Ammon's horn (tissue), 1 donor: Measurements from ENCODE around the gene PHLDA2.

Experiments used
- DNase-seq: peaks from one replicate; pipeline ENCODE4 v3.0.0-alpha.2; 2016; ENCODE audit warnings: low spot score

The PHLDA2 gene

DNA sequence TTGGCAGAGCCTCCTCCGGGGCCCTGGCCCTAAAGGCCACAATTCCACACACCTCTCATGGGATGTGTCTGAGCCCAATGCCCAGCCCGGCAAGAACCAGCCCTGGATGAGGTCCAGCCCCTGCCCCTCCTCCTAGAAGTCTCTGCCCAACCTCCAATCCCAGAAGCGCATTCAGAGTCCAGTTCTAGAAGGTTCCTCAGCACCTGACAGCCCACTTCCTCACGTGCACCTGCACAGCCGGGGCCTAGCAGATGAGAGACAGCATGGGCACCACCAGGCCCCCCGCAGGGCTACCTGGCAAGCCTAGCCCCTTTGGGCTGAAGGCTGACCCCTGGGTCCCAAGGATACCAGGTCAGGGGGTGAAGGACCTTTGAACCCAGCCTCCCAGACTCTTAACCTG is 32.2 kb downstream of the PHLDA2 start:
- no peak for DNase-seq

DNA sequence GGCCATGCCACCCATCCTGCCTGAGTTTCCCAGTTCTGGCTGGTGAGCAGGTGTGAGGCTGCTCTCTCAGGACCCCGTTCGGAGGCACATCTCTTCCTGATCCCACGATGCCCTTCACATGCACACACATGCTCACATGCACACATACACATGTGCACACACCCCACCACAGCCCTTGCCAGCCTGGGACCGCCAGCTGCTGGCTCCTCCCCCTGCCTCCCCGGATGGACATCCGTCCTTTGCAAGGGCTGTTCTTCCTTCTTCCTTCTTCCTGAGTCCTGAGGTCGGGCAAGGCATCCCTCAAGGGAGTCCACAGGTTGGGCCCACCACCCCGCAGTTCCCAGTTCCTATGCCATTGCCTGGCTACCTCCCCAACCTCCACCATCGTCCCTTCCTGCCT is 33.2 kb downstream of the PHLDA2 start:
- DNase-seq = no peak

DNA sequence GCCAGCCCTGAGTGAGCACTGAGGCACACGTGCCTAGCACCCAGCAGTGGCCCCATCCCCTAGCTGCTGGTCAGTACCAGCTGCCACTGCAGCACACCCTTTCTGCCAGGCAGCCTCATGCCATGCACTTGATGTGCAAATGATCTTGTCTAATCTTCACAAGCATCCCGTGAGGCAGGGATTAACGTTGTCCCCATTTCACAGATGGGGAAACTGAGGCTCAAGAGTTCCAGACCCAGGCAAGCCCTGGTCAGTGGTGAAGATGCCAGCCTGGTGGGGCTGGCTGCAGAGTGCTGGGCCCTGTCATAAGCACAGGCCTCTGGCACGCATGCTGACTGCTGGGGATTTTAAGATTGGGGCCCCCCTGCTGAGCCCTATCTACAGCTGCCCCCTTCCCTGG is 35.3 kb downstream of the PHLDA2 start:
- no peak for DNase-seq

DNA sequence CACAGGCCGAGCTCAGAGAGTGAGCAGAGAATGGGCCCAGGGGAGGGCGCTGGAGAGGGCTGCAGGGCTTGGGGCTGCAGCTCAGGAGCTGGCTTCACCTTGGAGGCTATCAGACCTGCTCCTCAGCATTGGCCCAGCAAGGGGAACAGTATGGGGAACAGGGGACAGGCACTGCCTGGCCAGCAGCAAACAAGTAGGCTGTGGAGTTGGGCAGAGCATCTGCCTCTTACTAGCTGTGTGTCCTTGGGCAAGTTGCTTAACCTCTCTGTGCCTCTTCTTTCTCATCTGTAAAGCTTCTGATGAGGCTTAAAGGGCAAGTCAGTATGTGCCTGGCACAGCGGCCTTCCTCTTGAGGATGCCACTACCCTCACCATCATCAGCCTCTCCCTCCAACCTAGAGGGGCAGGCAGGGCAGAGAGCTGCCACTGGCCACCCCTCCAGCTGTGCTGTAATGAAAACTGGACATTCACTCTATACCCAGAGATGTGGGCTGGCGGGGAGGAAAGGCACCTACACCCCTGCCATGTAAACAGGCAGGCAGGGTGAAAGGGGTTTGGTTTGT is 36.2 kb downstream of the PHLDA2 start:
- no peak for DNase-seq

DNA sequence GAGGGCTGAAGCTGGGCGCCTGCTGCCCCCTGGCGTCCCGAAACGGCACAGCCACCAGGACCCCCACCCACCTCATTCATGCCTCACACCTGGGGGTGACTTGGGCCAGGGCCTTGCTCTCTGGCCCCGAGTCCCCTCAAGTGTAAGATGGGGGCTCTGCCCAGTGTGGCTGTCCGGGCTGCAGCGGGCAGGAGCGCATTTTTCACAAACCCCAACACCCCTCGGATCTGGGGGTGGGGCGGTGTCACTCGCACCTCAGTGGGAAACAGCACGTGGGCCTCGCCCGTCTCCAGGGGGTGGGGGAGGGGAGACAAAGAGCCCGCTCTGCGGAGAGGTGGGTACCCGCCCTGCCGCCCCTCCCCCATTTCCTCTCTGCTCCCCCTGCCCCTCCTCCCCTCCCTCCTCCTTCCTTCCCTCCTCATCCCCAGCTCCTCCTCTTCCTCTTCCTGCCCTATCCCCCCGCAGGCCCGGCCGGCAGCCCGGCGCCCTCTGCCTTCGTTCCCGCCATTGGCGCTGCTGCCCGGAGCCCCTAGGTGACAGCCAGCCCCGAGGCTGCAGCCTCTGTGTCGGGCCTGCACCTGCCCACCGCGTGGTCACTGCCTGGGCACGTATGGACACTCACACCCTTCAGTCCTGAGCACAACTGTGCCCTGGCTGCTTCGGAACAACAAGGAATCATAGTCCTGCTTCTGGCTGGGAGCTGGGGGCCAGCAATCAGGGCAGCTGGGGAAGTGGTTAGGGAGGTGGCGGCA is 36.8 kb downstream of the PHLDA2 start:
- peak; percentile 49 for DNase-seq

DNA sequence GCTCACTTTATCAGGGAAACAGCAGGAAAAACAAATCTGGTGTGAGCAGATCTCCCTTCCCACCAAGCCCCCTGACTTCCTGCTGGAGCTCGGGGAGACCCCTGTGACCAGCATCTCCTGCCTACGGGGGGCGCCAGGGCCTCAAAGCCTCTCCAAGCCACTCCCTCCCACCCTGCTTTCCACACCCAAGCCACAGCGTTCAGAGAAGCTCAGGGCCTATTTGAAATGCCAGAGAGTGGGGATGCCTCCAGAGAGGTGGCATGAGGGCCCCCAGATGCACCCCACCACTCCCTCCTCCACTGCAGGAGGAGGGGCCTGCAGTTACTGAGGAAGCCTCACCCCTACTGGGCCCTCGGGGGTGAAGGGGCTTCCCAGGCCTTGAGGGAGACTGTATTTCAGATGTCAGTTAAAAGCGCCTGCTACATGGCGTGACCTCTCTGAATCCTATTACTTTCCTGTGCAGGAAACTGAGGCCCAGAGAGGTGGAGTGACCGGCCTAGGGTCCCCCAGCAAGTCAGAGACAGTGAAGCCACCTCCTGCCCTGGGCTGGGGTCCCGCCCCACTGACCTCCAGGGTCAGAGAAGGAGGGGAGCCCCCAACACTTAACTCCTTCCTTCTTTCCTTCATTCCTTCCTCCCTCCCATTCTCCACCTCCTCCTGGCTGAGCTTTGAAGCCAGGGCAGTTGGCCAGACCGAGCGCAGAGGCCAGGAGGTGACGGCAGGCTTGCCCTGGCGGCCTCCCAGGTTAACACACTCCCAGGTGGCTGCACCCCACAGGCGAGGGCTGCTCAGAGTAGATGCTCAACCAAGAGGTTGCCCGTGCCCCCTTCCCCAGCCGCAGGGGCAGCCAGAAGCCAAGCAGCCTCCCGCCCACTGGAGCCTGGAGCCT is 37.6 kb downstream of the PHLDA2 start:
- DNase-seq = peak; percentile 43

DNA sequence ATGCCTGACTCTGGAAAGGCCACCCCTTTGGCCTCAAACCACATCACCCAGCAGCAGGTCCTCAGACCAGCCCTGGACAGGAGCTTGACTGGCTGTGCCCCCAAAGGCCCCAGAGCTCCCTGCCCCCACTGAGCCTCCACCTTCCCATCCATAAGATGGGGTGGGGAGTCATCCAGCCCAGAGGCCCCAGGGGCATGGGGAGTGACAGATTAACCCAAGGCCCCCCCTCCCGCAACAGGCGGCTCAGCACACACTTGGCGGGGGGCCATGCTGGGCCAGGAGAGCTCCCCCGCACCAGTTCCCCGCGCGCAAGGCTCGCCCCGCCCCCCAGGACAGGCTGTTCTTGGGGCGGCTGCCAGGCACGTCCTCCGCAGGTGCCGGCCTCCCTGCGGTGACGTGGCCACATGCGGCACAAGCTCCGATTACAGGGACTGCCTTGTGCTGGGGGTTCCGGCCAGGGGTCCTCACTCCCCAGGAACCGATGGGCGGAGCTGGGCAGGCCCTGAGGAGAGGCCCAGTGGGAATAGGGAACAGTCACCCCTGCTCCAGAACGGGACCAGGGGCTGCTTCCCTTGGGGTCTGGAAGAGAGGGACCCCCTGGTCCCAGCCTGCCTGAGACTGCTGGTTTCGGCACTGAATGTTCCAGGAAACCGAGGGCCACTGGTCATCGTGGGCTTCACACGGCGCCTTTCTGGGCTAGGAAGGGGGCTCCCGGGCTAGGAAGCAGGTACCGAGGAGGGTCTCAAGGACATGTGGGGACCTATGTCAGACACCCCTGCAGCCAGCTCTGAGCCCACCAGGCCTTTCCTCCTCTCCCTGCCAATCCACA is 38.5 kb downstream of the PHLDA2 start:
- no peak for DNase-seq

DNA sequence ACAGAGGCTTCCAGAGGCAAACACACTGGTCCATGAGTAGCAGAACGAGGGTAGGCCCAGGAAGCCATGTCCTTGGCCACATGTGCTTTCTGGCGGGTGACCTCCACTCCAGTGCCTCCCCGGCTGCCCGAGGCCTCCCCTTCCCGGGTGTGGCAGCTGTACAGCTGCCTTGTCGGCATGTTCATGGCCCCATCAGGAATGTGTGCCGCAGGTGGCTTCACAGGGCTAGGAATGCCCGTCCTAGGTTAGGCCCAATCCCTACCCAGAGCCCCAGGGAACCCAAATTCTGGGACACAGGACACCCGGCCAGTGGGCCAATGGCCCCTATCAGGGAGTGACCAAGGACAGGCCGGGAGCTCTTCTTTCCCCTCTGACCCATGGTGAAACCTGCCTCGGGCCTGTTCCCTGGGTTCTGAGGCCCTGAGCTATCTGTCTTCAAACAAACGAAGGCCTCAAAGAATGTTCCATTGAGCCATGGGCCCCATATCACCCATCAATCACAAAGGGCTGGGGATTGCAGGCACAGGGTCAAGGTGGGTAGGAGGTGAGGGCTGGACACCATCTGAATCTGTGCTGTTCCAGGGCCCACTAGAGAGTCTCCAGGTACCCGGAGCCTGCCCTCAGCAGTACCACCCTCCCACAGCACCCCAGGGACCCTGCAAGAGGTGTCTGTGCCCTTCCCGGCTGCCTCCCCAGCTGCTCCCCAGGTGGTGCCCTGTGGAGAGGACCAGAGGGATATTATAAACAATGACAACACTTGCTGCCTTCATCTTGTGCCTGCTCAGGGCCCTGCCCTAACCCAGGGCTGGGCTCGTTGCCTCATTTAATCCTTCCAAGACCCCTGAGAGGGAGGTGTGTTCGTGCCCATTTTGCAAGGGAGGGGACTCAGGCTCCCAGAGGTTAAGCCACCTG is 39.6 kb downstream of the PHLDA2 start:
- no peak for DNase-seq

DNA sequence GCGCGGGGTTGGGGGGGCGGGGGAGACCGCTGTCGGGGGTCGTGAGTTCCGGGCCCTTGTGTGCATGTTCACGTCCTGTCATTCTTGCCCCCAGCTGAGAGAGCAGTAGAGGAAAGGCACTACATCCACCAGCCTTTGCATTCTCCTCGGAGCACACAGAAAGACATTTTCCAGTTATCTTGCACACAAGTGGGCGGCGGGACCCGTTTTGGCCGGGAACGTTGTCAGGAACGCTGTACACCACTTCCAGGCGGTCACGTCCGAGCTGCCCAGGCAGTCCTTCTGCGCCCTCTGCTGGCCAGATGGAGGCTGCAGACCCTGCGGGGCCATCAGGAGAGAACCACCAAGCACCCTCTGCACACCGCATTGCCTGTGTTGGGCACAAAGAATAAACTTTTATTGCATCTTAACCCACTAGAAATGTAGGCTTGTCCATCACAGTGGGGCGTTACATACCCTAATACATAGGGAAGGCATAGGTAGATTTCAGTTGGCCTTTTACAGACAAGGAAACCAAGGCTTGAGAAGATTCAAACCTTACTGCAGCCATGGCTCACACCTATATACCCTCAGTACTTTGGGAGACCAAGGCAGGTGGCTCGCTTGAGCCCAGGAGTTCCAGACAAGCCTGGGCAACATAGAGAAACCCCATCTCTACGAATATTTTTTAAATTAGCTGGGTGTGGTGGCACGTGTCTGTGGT is 40.8 kb downstream of the PHLDA2 start:
- DNase-seq = peak; percentile 93

DNA sequence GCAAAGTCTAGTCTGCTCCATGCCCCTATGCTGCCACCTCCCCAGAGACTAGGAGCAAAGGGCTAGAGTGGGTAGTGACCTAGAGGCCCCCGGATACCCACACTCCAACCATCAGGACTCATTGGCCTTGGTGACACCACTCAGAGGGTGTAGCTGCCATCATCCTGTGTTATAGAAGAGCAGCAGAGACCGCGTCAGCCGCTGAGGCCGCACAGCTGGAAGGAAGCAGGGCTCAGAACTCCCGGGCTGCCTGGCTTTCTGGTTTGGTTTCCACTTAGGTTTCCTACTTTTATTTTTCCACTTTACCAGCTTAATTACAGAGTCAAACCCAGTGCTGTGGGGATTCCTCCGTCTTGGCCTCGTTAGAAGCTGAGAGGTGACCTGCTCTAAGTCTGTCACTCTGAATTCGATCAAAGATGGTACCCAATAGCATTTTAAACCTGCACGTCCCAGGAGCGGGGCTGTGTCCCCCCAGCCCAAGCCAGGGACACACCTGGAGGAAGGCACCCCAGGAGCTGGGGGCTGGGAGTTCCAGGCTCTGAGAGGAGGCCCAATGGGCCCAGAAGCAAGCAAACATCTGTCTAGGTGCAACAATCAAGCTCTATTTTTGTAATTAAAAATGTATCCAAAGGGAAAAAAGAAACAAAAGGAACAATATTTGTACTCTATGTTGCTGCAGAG is 41.6 kb downstream of the PHLDA2 start:
- no peak for DNase-seq

DNA sequence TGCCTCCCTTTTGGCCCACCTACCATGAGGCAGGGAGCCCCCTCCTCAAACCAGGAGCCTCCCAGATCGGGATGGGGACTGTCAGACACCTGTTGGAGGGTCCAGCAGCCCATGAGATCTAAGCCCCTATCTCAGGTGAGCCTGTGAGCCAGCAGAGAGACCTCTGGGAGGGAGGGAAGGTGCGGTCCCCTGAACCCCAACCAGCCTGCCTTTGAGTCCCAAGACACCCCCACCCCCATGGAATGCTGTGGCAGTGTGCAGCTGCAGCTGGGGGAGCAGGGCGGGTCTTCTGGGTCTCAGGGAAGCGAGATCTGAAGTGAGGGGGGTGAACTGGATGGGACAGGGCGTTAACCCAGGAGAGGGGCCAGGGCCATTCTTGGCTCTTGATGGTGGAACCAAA is 42.3 kb downstream of the PHLDA2 start:
- DNase-seq = no peak

DNA sequence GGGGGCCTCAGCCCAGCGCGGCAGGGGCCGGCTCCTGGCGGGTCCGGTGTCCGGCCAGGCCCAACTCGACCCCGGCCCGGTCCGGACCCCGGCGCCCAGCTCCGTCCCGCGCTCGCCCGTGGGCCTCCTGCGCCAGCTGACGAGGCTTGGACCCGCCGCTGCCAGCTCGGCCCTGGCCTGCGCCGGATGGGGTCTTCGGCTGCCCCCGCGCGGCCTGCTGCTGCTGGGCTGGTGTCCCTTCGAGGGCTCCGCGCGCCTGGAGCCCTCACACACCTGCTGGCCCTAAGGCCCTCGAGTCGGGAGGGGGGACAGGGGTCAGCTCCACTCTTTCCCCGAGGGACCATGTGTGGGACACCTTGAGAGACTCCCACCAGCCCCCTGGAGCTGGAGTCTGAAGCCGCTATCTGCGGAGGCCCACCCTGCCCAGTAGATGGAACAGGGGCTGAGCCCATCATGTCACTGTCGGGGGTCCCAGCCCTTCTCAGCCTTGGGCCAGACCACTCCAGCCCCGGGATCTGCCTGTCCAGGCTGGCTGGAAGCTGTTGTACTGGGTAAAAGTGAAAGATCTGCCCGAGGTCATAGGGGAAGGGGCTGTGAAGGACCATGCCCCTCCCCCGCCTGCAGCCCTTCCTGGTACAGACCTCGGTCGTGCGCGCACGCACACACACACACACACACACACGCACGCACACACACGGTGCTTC is 42.9 kb downstream of the PHLDA2 start:
- peak; percentile 57 for DNase-seq

DNA sequence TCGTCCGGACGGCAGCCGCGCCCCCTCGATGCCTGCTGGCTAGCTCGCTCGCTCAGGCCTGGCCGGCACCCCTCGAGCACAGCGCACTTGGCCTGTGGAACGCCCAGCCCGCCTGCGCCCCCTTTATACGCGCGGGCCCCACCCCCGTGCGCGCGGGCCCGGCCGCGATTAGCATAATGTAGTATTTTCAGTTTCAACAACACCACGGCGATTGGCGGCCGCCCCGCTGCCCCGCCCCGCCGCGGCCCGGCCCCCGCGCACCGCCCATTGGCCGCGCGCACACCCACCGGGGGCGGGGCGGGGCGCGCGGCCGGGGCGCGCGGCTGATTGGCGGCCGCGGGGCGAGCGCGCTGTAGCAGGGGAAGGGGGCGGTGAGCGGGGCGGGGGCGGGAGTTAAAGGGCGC is 43.5 kb downstream of the PHLDA2 start, which contains the start of gene CDKN1C:
CDKN1C (minus strand) TSS at position 98 of the 404 bp plus-strand sequence. CDS start 319 bp downstream, outside the sequence.
- peak; percentile 93 for DNase-seq

DNA sequence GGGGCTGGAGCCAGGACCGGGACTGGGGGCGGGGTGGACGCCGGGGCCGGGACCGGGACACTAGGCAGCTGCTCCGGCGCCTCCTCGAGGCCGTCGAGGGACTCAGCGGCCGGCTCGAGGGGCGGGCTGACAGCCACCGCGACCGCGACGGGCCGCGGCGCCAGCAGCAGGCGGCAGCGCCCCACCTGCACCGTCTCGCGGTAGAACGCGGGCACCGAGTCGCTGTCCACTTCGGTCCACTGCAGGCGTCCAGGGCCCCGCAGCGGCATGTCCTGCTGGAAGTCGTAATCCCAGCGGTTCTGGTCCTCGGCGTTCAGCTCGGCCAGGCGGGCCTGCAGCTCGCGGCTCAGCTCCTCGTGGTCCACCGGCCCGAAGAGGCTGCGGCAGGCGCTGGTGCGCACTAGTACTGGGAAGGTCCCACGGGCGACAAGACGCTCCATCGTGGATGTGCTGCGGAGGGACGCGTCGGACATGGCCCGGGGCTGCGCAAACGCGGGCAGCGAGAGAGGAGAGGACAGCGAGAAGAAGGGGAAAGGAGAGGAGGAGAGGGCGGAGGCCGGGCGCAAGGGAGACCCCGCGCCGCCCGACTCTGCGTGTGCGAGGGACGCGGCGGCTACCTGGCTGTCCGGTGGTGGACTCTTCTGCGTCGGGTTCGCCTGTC is 44.1 kb downstream of the PHLDA2 start:
- peak; percentile 74 for DNase-seq

DNA sequence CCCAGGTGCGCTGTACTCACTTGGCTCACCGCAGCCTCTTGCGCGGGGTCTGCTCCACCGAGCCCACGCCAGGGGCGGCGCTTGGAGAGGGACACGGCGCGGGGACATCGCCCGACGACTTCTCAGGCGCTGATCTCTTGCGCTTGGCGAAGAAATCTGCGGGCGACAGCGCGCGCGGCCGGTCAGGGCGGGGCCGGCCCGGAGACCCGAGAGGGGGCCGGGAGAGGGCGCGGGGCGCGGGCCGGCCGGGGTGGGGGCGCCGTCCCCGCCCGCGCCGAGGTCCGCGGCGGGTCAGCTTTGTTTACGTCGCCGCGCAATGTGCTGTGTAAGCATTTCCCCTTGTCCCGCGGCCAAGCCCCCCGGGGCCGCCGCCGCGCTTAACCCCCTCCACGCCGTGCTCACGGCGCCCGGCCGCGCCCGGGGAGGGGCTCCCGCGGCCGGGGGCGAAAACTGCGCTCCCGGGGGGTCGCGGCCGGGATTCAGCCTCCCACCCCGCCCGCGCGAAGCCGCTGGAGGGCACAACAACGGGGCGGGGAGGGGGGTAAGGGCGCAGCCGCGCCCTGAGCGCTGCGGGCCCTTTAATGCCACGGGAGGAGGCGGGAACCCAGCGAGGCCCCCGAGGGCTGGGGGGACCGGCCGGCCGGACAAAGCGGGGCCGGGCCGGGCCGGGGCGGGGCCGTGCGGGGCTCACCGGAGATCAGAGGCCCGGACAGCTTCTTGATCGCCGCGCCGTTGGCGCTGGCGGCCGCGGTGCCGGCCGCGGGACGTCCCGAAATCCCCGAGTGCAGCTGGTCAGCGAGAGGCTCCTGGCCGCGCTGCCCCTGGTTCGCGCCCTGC is 45.0 kb downstream of the PHLDA2 start:
- DNase-seq = no peak

DNA sequence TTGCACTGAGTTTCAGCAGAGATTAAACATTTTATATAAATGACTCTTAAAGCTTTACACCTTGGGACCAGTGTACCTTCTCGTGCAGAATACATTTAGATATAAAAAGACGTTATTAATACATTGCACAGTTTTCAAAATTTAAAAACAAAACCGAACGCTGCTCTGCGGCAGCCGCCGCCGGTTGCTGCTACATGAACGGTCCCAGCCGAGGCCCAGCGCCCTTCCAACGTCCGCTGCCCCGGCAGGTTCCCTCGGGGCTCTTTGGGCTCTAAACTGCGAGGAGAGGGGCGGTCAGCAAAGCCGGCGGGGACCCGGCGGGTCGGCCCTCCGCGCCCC is 45.6 kb downstream of the PHLDA2 start:
- no peak for DNase-seq

DNA sequence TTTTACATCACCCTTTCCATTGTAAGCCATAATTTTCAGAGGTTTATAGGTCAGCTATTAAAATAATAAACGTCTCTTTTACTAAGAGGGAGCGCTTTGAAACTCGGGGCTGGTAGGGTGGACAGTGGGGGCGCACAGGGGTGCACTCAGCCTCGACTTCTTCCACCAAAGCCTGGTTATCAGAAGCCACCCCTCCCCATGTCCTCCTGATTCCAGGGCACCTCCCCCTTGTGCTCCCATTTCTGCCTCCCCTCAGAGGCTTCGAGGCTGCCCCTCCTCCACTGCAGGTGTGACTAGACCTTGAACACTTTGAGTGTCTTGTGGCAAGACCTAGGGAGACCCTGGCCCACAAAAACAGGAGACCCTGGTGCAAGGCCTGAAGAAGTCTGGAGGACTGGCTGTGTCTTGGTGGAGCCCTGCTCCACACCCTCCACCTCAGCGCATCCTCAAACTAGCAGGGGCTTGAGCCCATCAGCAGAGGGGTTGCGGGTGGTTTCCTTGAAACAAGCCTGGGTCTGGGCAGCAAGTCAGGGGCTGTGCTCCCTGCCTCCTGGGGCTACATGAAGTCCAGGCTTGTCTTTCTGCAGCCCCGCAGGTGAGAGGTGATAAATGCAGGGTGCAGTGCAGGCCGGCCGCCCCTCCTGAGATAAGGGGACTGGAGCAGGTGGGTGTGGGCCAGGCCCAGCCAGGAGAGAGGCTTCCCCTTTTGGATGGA is 46.7 kb downstream of the PHLDA2 start:
- DNase-seq = no peak
